ENCODE results near the gene TPRG1.

TPRG1 gene

DNA sequence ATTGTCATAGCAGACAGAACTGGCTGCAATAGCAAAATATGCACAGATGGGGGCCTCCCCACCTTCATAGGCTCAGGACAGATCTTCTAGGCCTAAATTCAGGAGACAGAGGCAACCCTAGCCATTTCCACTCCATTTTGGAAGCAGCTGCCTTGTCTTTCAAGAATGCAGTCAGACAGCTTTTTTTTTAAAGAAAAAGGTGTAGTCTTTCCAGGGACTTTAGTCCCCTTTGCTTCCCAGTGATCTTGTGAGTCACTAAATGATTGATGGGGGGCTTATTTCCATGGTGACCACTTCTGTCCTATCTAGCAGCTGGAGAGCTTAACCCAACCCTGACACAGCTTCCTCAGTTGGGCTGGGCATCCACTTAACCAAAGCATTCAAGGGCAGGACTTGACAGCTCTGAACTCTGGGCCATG is 165.9 kb downstream of the TPRG1 start:
- CTCF ChIA-PET: interaction anchor here (1.2 to 1.9 kb wide), 3 partner anchors 18 to 35 kb away, joined by 4 to 7 read pairs (median 5); no protein-coding TSS in a partner anchor
- TF ChIP-seq, protein P1, sequence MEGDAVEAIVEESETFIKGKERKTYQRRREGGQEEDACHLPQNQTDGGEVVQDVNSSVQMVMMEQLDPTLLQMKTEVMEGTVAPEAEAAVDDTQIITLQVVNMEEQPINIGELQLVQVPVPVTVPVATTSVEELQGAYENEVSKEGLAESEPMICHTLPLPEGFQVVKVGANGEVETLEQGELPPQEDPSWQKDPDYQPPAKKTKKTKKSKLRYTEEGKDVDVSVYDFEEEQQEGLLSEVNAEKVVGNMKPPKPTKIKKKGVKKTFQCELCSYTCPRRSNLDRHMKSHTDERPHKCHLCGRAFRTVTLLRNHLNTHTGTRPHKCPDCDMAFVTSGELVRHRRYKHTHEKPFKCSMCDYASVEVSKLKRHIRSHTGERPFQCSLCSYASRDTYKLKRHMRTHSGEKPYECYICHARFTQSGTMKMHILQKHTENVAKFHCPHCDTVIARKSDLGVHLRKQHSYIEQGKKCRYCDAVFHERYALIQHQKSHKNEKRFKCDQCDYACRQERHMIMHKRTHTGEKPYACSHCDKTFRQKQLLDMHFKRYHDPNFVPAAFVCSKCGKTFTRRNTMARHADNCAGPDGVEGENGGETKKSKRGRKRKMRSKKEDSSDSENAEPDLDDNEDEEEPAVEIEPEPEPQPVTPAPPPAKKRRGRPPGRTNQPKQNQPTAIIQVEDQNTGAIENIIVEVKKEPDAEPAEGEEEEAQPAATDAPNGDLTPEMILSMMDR (IDR thresholded peaks at IDR 0.05; ENCODE audit: control extremely low read depth, extremely low read depth, low read depth, missing control alignments): no peak
- POLR2A ChIA-PET: no interaction called here
- no peak for DNase-seq (ENCODE audit: extremely low spot score)

DNA sequence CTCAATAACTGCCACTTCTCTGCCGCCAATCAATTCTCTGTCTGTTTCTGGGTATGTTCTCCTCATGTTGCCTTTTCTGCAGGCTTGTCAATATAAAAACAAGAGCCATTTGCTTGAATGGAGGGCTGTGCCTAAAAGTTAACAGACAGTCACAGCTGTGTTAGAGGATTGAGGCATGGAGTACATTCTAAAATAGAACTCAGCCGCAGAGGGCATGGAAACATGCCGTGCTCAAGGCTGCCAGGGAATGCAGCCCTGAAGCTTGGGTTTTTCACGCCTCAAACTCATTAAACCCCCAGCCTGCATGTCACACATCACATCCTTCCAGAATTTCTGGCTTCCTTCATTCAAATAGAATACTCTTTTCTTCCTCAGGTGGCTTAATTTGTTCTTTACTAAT is 166.6 kb downstream of the TPRG1 start:
- TF ChIP-seq, protein P1 (IDR thresholded peaks at IDR 0.05; ENCODE audit: control extremely low read depth, extremely low read depth, low read depth, missing control alignments): no peak
- CTCF ChIA-PET: interaction anchor here (1.2 to 1.9 kb wide), 3 partner anchors 17 to 34 kb away, joined by 4 to 7 read pairs (median 5); no protein-coding TSS in a partner anchor
- DNase-seq (ENCODE audit: extremely low spot score): no peak
- POLR2A ChIA-PET: no interaction called here

DNA sequence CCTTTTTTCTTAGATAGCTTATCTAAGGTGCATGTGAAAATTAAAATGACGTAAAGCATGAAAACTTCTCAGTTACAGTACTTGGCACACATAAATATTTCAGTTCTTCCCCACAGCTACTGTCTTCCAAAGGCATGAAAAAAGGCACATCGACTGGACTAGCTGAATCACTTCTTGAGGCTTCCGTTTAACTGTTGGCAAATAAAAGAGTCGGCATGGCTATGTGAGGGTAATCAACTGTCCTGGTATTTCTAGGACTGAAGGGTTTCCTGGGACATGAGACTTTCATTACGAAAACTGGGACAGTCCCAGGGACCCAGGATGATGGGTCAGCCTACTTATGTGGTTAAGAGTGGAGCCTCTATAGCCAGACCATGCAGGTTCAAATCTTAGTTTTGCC is 168.2 kb downstream of the TPRG1 start:
- POLR2A ChIA-PET: no interaction called here
- no peak for DNase-seq (ENCODE audit: extremely low spot score)
- CTCF ChIA-PET: interaction anchor here (0.6 to 1.5 kb wide), 6 partner anchors 8 to 33 kb away, joined by 3 to 4 read pairs (median 3); no protein-coding TSS in a partner anchor
- TF ChIP-seq, protein P1 (IDR thresholded peaks at IDR 0.05; ENCODE audit: control extremely low read depth, extremely low read depth, low read depth, missing control alignments): no peak

DNA sequence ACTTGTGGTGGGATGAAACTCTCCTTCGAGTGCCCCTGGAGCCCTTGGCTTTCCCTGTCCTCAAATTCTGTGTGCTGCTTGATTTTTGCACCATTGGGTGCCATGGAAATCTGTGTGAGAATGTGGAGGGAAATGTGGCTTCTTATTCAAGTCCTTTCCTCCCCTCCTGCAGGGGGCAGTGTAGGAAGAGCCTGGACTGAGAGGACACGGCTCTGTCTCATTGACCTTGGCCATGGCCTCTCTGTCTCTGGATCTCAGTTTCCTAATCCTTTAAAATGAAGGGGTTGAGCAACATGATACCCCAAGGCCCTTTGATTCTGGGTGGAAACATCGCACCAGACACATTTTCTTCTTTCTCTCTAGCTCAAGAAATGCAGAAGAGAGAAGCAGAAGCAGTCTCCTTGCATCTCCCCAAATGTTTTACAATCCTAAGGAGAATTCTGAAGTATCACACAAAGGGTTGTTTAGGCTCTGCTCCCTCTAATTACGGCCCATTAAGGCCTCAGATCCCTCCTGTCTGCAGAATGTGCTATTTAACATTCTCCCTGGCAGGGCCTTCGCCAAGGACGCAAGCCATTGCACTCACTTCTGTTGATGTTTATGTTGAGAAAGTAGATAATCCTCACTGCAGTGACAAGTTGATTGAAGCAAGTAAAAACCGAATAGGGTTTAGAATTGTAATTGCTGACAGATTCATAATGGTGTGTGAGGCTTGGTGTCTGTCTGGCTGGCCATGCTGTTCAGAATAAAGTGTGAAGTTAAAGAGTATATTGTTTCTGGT is 169.1 kb downstream of the TPRG1 start:
- TF ChIP-seq, protein P1 (IDR thresholded peaks at IDR 0.05; ENCODE audit: control extremely low read depth, extremely low read depth, low read depth, missing control alignments): no peak
- CTCF ChIA-PET: interaction anchor here (1.0 to 1.5 kb wide), 3 partner anchors 9 to 34 kb away, joined by 3 to 4 read pairs (median 3); no protein-coding TSS in a partner anchor
- DNase-seq (ENCODE audit: extremely low spot score): no peak
- POLR2A ChIA-PET: no interaction called here

DNA sequence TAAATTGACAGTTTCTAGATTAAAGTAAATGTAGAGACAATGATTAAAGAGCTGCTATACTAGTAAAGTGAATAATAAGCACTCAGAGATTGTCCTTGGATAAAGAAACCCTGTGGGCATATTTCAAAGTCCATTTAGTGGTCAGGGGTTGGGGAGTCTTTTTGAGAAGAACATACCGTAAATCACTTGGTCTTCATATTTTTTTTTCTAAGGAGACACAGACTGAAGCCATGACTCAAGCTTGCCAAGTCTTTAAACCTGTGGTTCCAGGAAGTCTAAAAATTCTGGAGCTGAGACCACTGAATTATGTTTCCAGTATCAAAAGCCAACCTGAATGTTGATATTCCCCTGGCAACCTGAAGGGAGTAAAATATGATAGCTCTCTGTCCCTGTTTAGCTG is 171.0 kb downstream of the TPRG1 start:
- DNase-seq (ENCODE audit: extremely low spot score): no peak
- ChIA-PET CTCF (interaction anchor here (0.8 to 2.0 kb wide), 5 partner anchors 9 to 606 kb away, joined by 3 to 8 read pairs (median 4); no protein-coding TSS in a partner anchor), POLR2A (no interaction called here)
- TF ChIP-seq, protein P1 (IDR thresholded peaks at IDR 0.05; ENCODE audit: control extremely low read depth, extremely low read depth, low read depth, missing control alignments): no peak

DNA sequence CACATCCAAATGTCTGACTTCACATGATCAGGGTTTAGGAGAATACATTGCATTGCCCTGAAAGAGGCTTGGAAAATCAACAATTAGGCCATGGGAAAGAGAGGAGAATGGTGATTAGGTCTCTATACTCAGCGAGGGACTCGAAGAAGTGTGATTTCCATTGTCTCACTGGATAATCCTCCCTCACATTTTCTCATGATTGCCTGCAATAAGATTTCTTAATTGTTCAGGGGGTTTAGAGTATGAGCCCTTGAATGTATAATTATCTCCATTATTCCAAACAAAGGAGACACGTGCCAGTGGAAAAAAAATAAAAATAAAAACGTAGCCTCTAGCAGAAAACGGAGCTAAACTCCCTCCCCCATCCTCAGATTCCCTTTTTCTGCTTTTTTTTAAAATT is 173.2 kb downstream of the TPRG1 start:
- CTCF ChIA-PET: interaction anchor here (1.0 to 1.3 kb wide), 2 partner anchors 11 to 604 kb away, joined by 3 to 4 read pairs; no protein-coding TSS in a partner anchor
- DNase-seq (ENCODE audit: extremely low spot score): no peak
- POLR2A ChIA-PET: no interaction called here
- TF ChIP-seq, protein P1 (IDR thresholded peaks at IDR 0.05; ENCODE audit: control extremely low read depth, extremely low read depth, low read depth, missing control alignments): no peak
